HepG2 (cell line): ENCODE data around the gene LBR. TPM values are rescaled to one million over a fixed set of nuclear protein-coding genes. Genes with fewer than 3 reads are reported as not detected.

Source experiments
- CC2D1A ChIP-seq: sonication (generic); formaldehyde crosslinking; IDR thresholded peaks from 2 replicates; pipeline ENCODE4 v1.8.1; 2023; ENCODE audit warnings: mild to moderate bottlenecking, missing genetic modification reagents
- CENPT ChIP-seq: sonication (generic); formaldehyde crosslinking; IDR thresholded peaks from 2 replicates; pipeline ENCODE4 v1.8.0; 2022; ENCODE audit warnings: low read depth, mild to moderate bottlenecking, moderate library complexity, missing genetic modification reagents
- DBP ChIP-seq: sonication (generic); formaldehyde crosslinking; IDR thresholded peaks from 2 replicates; pipeline ENCODE4 v1.4.0; 2020; ENCODE audit warnings: missing genetic modification reagents; ENCODE audit errors: not compliant biosample characterization
- ETV5 ChIP-seq: IDR thresholded peaks from 2 replicates; pipeline ENCODE4 v1.6.1; 2018; ENCODE audit warnings: missing biosample characterization, missing genetic modification reagents, inconsistent platforms, borderline replicate concordance
- HMGA1 ChIP-seq: sonication (generic); formaldehyde crosslinking; conservative IDR thresholded peaks from 2 replicates; pipeline ENCODE4 v1.4.0; 2020; ENCODE audit warnings: missing genetic modification reagents
- HNF4A ChIP-seq: sonication (generic); formaldehyde crosslinking; IDR thresholded peaks from 2 replicates; pipeline ENCODE4 v1.4.0; 2020; ENCODE audit warnings: missing genetic modification reagents
- HNRNPLL ChIP-seq: fragments of 200-400 bp; formaldehyde crosslinking; IDR thresholded peaks from 2 replicates; pipeline ENCODE4 v1.6.1; 2017; ENCODE audit warnings: mild to moderate bottlenecking, low read depth, low read length; ENCODE audit not compliant: poor library complexity, severe bottlenecking
- KDM5B ChIP-seq: sonication (generic); formaldehyde crosslinking; IDR thresholded peaks from 2 replicates; pipeline ENCODE4 v1.4.0; 2020; ENCODE audit warnings: missing genetic modification reagents, mild to moderate bottlenecking, borderline replicate concordance
- LCORL ChIP-seq, 2 experiments: fragments of 450-650 bp in 1 of 2; sonication (generic) in 1 of 2; formaldehyde crosslinking in 1 of 2; IDR thresholded peaks; 2 replicates each; pipeline versions ENCODE4 v1.5.0 to v1.6.1; 2017 to 2020; ENCODE audit warnings: antibody characterized with exemption in 1 of 2, missing genetic modification reagents in 1 of 2
- MATR3 ChIP-seq: sonication (generic); formaldehyde crosslinking; IDR thresholded peaks from 2 replicates; pipeline ENCODE4 v1.4.0; 2020; ENCODE audit warnings: missing genetic modification reagents
- MED13 ChIP-seq: sonication (generic); formaldehyde crosslinking; IDR thresholded peaks from 2 replicates; pipeline ENCODE4 v1.5.0; 2020; ENCODE audit warnings: missing genetic modification reagents
- ONECUT2 ChIP-seq: sonication (generic); formaldehyde crosslinking; IDR thresholded peaks from 2 replicates; pipeline ENCODE4 v1.4.0; 2020; ENCODE audit warnings: missing genetic modification reagents
- PHB2 ChIP-seq: fragments of 450-650 bp; IDR thresholded peaks from 2 replicates; pipeline ENCODE4 v1.6.1; 2018; ENCODE audit not compliant: partially characterized antibody
- RARA ChIP-seq: IDR thresholded peaks from 2 replicates; pipeline ENCODE4 v1.6.1; 2016; ENCODE audit warnings: missing genetic modification reagents, missing compliant biosample characterization
- RARG ChIP-seq: sonication (generic); formaldehyde crosslinking; IDR thresholded peaks from 2 replicates; pipeline ENCODE4 v1.4.0; 2020; ENCODE audit warnings: low read depth, mild to moderate bottlenecking, missing genetic modification reagents
- RCOR2 ChIP-seq: IDR thresholded peaks from 2 replicates; pipeline ENCODE4 v1.6.1; 2016; ENCODE audit warnings: missing biosample characterization, missing genetic modification reagents
- SAP130 ChIP-seq: IDR thresholded peaks from 2 replicates; pipeline ENCODE4 v1.6.1; 2016; ENCODE audit warnings: low read depth
- SMARCE1 ChIP-seq: fragments of 450-650 bp; IDR thresholded peaks from 2 replicates; pipeline ENCODE4 v1.6.1; 2017; ENCODE audit warnings: borderline replicate concordance
- STAG1 ChIP-seq: sonication (generic); formaldehyde crosslinking; IDR thresholded peaks from 2 replicates; pipeline ENCODE4 v1.4.0; 2020; ENCODE audit warnings: missing genetic modification reagents
- TMF1 ChIP-seq: sonication (generic); formaldehyde crosslinking; IDR thresholded peaks from 2 replicates; pipeline ENCODE4 v1.8.1; 2022; ENCODE audit warnings: low read depth, missing genetic modification reagents
- U2AF1 ChIP-seq: fragments of 200-400 bp; formaldehyde crosslinking; optimal IDR thresholded peaks from 2 replicates; pipeline ENCODE3; 2017; ENCODE audit warnings: mild to moderate bottlenecking, low read depth, low read length
- ZBTB3 ChIP-seq: sonication (generic); formaldehyde crosslinking; IDR thresholded peaks from 2 replicates; pipeline ENCODE4 v1.4.0; 2020; ENCODE audit warnings: low read depth, mild to moderate bottlenecking, moderate library complexity, missing genetic modification reagents, borderline replicate concordance
- ZBTB34 ChIP-seq: sonication (generic); formaldehyde crosslinking; IDR thresholded peaks from 2 replicates; pipeline ENCODE4 v1.8.0; 2022; ENCODE audit warnings: mild to moderate bottlenecking, missing genetic modification reagents
- ZFP36 ChIP-seq: fragments of 150-350 bp; IDR thresholded peaks from 2 replicates; pipeline ENCODE4 v1.6.1; 2018; ENCODE audit warnings: borderline replicate concordance, low read length, low read depth; ENCODE audit not compliant: partially characterized antibody
- ZNF556 ChIP-seq: sonication (generic); formaldehyde crosslinking; IDR thresholded peaks from 2 replicates; pipeline ENCODE4 v1.4.0; 2020; ENCODE audit warnings: mild to moderate bottlenecking, missing genetic modification reagents, borderline replicate concordance
- ZNF709 ChIP-seq: sonication (generic); formaldehyde crosslinking; IDR thresholded peaks from 2 replicates; pipeline ENCODE4 v1.5.0; 2020; ENCODE audit warnings: mild to moderate bottlenecking, missing genetic modification reagents
- ZNF710 ChIP-seq: sonication (generic); formaldehyde crosslinking; IDR thresholded peaks from 2 replicates; pipeline ENCODE4 v1.5.0; 2020; ENCODE audit warnings: mild to moderate bottlenecking, missing genetic modification reagents, borderline replicate concordance
- ZSCAN22 ChIP-seq: sonication (generic); formaldehyde crosslinking; IDR thresholded peaks from 2 replicates; pipeline ENCODE4 v1.4.0; 2020; ENCODE audit warnings: mild to moderate bottlenecking, missing genetic modification reagents
- polyA plus RNA-seq, 8 experiments: library from polyadenylated mRNA; depleted of rRNA in 3 of 8; stranded (reverse) in 7 of 8; unstranded in 1 of 8; fragments of >200 nt; fragmentation: Illumina TruSeq in 4 of 8; extraction: Trizol in 4 of 8; gene quantifications; 2 replicates each; pipeline versions ENCODE4 v1.2.1 to v1.2.3, GENCODE V29; 2011 to 2016; ENCODE audit warnings: low read depth in 4 of 8, missing spikeins in 1 of 8, mixed read lengths in 1 of 8; ENCODE audit not compliant: insufficient read depth in 1 of 8
- total RNA-seq, 5 experiments: library from RNA; depleted of rRNA; stranded (reverse); fragments of >200 nt; fragmentation: Illumina TruSeq; extraction: Trizol; gene quantifications; 2 replicates each; pipeline ENCODE4 v1.2.3, GENCODE V29; 2016; ENCODE audit warnings: low read depth in 1 of 5

The LBR gene
- total and polyA plus RNA-seq, 2 of the 13 experiments (the other 11 are each of a cell fraction or from before 2014, with no cell fraction given) = 38.9 to 76.7 TPM

- TF ChIP-seq ZBTB34 (CRISPR knock-in tag) (no peak), RARA (no peak), RARG (CRISPR knock-in tag) (no peak), MATR3 (no peak), ZNF709 (CRISPR knock-in tag) (no peak), KDM5B (CRISPR knock-in tag) (peak; percentile 29; the same call in 1 of the 2 replicates), CENPT (CRISPR knock-in tag) (0 out of 2 replicates have a peak, but pooled peaks have one; percentile 13), SMARCE1 (no peak), MED13 (CRISPR knock-in tag) (no peak), U2AF1 (no peak), CC2D1A (CRISPR knock-in tag) (no peak), ZBTB3 (no peak), HMGA1 (CRISPR knock-in tag) (no peak), LCORL (IDR thresholded peaks at IDR 0.05) (no peak), LCORL (CRISPR knock-in tag; IDR thresholded peaks at IDR 0.05) (no peak; the same call in 1 of the 2 replicates), SAP130 (CRISPR knock-in tag) (peak; percentile 52; the same call in 1 of the 2 replicates), HNRNPLL (peak; percentile 82), ZNF710 (CRISPR knock-in tag) (peak; percentile 32; the same call in 1 of the 2 replicates), STAG1 (no peak), TMF1 (CRISPR knock-in tag) (0 out of 2 replicates have a peak, but pooled peaks have one; percentile 65), PHB2 (no peak), RCOR2 (no peak), ZNF556 (CRISPR knock-in tag) (no peak), ZSCAN22 (CRISPR knock-in tag) (no peak), HNF4A (CRISPR knock-in tag) (no peak), ETV5 (no peak), ONECUT2 (no peak), DBP (CRISPR knock-in tag) (no peak), ZFP36 (no peak)
These were observed at the start of gene LBR (continued) for GRCh38 chr1:225427235-225428067.
